AG04450 (cell line): ENCODE measurements around the gene TRUB2. TPM values are rescaled to one million over a fixed set of nuclear protein-coding genes. Genes with fewer than 3 reads are reported as not detected.

Source experiments
- CTCF ChIA-PET: fragments of 300-600, 350-600 bp; formaldehyde crosslinking; extraction: SDS; loops from one replicate; lab custom pipeline; 2022; ENCODE audit warnings: antibody characterized with exemption, inconsistent platforms; lab: Charles Lee
- POLR2A ChIA-PET: fragments of 350-600 bp; formaldehyde crosslinking; extraction: SDS; loops from one replicate; lab custom pipeline; 2021; ENCODE audit warnings: antibody characterized with exemption, inconsistent platforms; lab: Yijun Ruan, JAX
- DNase-seq: peaks from one replicate; pipeline ENCODE4 v3.0.0-alpha.2; 2011; ENCODE audit warnings: low read depth, low spot score
- H3K27ac ChIP-seq: one replicate; pipeline ENCODE4 v1.5.1; 2012; ENCODE audit warnings: low read depth, low read length, control low read depth
- H3K27me3 ChIP-seq: one replicate; pipeline ENCODE4 v1.6.0; 2012; ENCODE audit warnings: low read length; ENCODE audit not compliant: control insufficient read depth, insufficient read depth
- H3K4me3 ChIP-seq: 2 replicates; pipeline ENCODE4 v1.5.1; 2011; ENCODE audit warnings: mild to moderate bottlenecking, low read depth, low read length, control low read depth
- H3K9me3 ChIP-seq: 2 replicates; pipeline ENCODE4 v1.5.1; 2012; ENCODE audit warnings: low read length; ENCODE audit not compliant: control insufficient read depth, insufficient read depth
- polyA plus RNA-seq: library from polyadenylated mRNA; depleted of rRNA; stranded (reverse); fragments of >200 nt; gene quantifications from 2 replicates; pipeline ENCODE4 v1.2.3, GENCODE V29; 2011
- TF ChIP-seq, protein P1 (sequence below): IDR thresholded peaks from 2 replicates; pipeline ENCODE4 v1.5.1; 2011; ENCODE audit warnings: low read depth, low read length, control low read depth, inconsistent platforms

TRUB2 gene
- polyA plus RNA-seq, 1 experiment, result 15.1 TPM

DNA sequence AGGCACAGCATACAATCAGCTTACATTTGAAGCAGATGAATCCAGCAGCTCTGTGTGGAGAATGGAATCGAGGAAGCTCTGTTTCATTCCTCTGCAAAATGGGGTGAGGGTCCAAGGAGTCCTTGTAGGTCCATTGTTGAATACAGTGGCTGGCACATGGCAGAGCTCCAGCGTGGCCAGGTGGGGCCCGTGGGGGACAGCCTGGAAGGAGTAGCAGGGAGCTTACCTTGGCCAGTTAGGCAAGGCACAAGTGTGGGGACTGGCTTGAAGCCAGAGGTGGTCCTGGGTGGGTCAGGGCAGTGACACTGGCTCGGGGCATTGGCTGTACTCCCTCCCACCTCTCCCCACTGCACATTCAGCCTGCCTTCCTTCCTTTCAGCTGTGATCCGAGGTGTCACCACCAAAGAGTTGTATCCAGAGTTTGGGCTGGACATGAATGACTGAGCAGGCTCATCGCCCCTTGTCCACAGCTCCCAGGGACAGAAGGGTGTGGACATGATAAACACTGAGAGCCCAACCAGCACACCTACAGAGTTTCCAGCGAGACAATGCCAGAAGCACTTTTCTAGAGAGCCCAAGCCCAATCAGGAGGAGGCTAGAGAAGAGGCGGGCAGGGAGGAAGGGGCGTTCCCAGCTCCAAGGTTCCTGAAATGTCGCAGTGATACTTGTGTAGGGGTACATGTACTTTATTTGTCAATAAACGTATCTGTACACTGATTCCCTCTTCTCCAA is 33.8 kb downstream of the TRUB2 start:
- Histone ChIP-seq H3K27me3 (no peaks in the 10 kb centered on the region), H3K9me3 (no peaks in the 10 kb centered on the region), H3K27ac (no peak overlapping the region), H3K4me3 (no peak overlapping the region)
- TF ChIP-seq, protein P1, sequence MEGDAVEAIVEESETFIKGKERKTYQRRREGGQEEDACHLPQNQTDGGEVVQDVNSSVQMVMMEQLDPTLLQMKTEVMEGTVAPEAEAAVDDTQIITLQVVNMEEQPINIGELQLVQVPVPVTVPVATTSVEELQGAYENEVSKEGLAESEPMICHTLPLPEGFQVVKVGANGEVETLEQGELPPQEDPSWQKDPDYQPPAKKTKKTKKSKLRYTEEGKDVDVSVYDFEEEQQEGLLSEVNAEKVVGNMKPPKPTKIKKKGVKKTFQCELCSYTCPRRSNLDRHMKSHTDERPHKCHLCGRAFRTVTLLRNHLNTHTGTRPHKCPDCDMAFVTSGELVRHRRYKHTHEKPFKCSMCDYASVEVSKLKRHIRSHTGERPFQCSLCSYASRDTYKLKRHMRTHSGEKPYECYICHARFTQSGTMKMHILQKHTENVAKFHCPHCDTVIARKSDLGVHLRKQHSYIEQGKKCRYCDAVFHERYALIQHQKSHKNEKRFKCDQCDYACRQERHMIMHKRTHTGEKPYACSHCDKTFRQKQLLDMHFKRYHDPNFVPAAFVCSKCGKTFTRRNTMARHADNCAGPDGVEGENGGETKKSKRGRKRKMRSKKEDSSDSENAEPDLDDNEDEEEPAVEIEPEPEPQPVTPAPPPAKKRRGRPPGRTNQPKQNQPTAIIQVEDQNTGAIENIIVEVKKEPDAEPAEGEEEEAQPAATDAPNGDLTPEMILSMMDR, result no peak
- DNase-seq, result no peak
- ChIA-PET CTCF (interaction anchor here (1.2 kb wide), 1 partner anchor 132 kb away, joined by 3 read pairs; the partner anchor contains the start of gene CERCAM), POLR2A (interaction anchor here (0.7 kb wide), 1 partner anchor 321 kb away, joined by 3 read pairs; no protein-coding TSS in a partner anchor)

DNA sequence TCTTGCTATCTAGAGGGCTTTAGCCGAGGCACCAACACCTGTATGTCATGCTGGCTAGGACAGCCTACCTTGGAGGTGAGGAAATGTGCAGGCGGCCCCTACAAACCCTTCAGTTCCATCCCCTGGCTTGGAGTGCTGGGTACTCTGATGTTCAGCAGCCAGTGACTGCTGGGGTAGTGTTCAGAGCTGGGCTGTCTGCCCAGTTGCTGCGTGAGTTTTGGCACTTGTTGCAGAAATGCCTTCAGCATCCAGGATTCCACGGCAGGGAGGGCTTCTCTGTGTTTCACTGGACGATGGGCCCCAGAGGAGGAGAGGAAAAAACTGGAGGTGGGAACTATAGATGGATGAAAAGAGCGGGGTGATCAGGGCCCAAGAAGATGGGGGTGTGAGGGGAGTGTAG is 35.8 kb downstream of the TRUB2 start:
- H3K27me3 ChIP-seq, result no peaks in the 10 kb centered on the region
- ChIA-PET CTCF (interaction anchor here (1.2 kb wide), 1 partner anchor 9 kb away, joined by 6 read pairs; no protein-coding TSS in a partner anchor), POLR2A (interaction anchor here (0.7 kb wide), 1 partner anchor 107 kb away, joined by 5 read pairs; no protein-coding TSS in a partner anchor)
- no peak overlapping the region for H3K4me3 ChIP-seq
- TF ChIP-seq, protein P1, result no peak
- no peak for DNase-seq
- no peak overlapping the region for H3K27ac ChIP-seq
- H3K9me3 ChIP-seq, result no peaks in the 10 kb centered on the region

DNA sequence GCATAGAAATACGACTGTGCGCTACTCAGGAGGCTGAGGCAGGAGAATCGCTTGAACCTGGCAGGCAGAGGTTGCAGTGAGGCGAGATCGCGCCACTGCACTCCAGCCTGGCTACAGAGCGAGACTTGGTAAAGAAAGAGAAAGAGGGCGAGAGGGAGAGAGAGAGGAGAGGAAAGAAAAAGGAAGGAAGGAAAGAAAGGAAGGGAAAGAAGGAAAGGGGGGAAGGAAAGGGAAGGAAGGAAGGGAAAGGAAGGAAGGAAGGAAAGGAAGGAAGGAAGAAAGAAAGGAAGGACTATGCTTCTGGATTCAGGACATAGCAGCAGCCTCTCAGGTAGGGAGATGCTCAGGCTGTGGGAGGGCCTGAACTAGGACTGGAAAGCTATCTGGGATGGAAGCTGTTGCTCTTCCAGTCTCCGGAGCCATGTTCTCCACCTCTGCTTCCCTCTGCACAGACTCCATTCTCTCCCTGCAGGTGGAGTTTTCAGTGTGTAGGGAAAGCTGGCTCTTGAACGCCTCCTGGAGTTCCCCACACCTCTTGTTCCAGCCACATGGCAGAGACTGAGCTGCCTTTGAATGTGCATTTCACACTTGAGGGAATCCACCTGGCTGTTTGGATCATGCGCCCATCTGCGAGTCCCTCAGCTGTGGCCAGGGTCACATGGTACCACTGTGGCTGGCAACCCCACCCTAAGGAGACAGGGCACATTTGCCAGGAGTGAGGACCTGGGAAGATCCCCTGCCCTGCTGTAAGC is 37.0 kb downstream of the TRUB2 start:
- H3K9me3 ChIP-seq, result no peaks in the 10 kb centered on the region
- no peak overlapping the region for H3K27ac ChIP-seq
- POLR2A ChIA-PET, result interaction anchor here (1.5 kb wide), 1 partner anchor 9 kb away, joined by 4 read pairs; the partner anchor contains the start of genes GOLGA2 and SWI5
- no peak for DNase-seq
- no peaks in the 10 kb centered on the region for H3K27me3 ChIP-seq
- TF ChIP-seq, protein P1, result no peak
- no peak overlapping the region for H3K4me3 ChIP-seq
- CTCF ChIA-PET, result interaction anchor here (2.0 kb wide), 1 partner anchor 10 kb away, joined by 6 read pairs; no protein-coding TSS in a partner anchor

DNA sequence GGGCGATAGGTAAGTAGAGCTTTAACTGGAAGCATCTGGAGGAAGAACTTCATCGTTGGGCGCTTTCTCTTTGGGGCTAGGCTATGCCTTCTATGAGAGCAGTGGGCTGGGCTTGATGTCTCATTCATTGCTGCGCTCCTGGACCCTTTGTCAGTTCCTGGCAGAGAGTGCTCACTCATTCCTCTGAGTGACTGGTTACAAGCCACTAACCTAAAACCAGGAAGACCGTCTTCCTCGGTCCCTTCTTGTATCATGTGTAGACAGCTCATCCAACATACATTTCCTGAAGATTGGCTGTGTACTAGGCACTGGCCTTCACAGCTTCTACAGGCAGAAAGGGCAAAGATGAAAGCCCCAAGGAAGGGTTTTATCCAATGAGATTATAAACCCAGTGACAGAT is 39.7 kb downstream of the TRUB2 start:
- CTCF ChIA-PET, result interaction anchor here (1.2 to 1.4 kb wide), 2 partner anchors 13 to 17 kb away, joined by 3 to 6 read pairs; no protein-coding TSS in a partner anchor
- H3K27ac ChIP-seq, result no peak overlapping the region

More for the DNA sequence above, 39.7 kb downstream of the TRUB2 start:
- TF ChIP-seq, protein P1, result no peak
- H3K9me3 ChIP-seq, result no peaks in the 10 kb centered on the region
- no peaks in the 10 kb centered on the region for H3K27me3 ChIP-seq
- DNase-seq, result no peak
- H3K4me3 ChIP-seq, result no peak overlapping the region
- POLR2A ChIA-PET, result no interaction called here
